Measurements from ENCODE around the gene CPSF2.

GRCh38 chr14:92190768-92191167 lies 69.0 kb downstream of the CPSF2 start:
- TF ChIP-seq CTCF (IDR thresholded peaks at IDR 0.05) (no peak), POLR2A (IDR thresholded peaks at IDR 0.05) (no peak)

Data from Peyer's patch (tissue), 4 donors.